Measurements from ENCODE around the gene UAP1. TPM values are rescaled to one million over a fixed set of nuclear protein-coding genes. Genes with fewer than 3 reads are reported as not detected.
A peak's percentile ranks its signal among the peaks of the same experiment; 100 is the strongest.

UAP1 gene
- total and polyA plus RNA-seq, 2 donors: 21.9 to 56.3 TPM

DNA sequence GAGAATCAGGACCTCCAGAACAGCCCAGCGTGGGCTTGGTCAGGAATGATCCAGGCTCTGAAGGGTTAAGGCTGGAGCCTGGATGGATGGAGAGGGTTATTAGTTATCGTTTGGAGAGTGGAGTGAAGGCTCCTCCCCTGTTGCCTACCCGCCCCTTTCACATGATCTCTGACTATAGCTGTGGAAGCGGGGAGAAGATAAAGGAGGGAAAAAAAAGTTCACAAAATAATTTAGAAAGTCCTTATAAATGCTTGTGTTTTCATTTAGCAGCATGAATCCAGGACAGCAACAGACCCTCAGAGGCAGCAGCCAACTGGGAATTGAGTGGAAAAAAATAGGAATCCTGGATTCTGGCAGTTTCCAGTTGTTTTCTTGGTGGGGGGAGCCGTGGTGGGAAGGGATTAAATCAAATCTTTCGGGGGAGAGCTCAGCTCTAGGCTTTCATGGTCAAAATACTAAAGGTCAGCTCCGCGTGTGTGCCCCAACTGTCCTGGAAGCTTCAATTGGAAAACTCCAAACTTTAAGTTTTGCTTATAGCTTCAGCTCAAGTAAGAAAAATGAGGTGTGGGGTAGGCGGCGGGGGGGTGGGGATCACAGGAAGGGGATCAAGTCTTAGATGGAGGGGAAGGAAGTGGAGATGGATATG is 70.1 kb downstream of the UAP1 start:
- DNase-seq (ENCODE audit: low read depth in 6 of 9, low spot score in 9 of 9): no peak
- H3K9me3 ChIP-seq (ENCODE audit: control insufficient read depth in 2 of 2, insufficient read depth in 1 of 2, low read length in 1 of 2): no peaks in the 10 kb centered on the region
- no peaks in the 10 kb centered on the region for H3K27me3 ChIP-seq (ENCODE audit: control insufficient read depth in 2 of 2, insufficient read depth in 1 of 2, low read length in 1 of 2)
- no peak overlapping the region for H3K4me3 ChIP-seq (ENCODE audit: low read length in 2 of 2)
- peak overlapping the region in 1 of 2 donors; percentile 37 for H3K27ac ChIP-seq (ENCODE audit: low read depth in 1 of 2, low read length in 1 of 2)
- H3K36me3 ChIP-seq (ENCODE audit: control insufficient read depth in 2 of 2, insufficient read depth in 2 of 2, low read length in 1 of 2): no peaks in the 10 kb centered on the region
- H3K4me1 ChIP-seq (ENCODE audit: control insufficient read depth in 2 of 2, insufficient read depth in 2 of 2, low read length in 2 of 2): no peaks in the 10 kb centered on the region
- 85% methylated on average over 10 of the region's 10 CpGs for WGBS

DNA sequence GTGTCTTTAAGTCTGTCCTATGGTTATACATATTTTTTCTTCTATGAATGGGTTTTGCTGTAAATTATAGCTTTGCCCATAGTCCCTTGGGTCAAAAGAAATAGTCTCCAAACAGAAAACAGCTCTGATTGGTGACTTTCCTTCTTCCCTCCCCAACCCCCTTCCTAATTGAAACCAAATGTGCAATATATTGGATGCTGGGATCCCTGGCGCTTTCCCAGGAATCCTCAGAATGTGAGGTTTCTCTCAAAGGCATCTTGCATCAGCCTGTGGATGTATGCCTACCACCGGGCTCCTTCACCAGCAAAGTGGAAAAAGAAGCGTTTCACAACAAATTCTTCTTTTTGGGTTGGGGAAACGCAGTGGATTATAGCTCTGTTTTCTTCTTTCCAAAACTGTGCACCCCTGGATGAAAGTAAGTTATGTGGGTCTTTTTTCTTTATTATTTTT is 70.7 kb downstream of the UAP1 start, which contains the start of gene DDR2:
TSS of gene DDR2 (plus strand) at position 248 of the 450 bp plus-strand sequence. CDS start 86,600 bp downstream, outside the sequence.
- Histone ChIP-seq H3K4me1 (ENCODE audit: control insufficient read depth in 2 of 2, insufficient read depth in 2 of 2, low read length in 2 of 2) (no peaks in the 10 kb centered on the region), H3K27me3 (ENCODE audit: control insufficient read depth in 2 of 2, insufficient read depth in 1 of 2, low read length in 1 of 2) (no peaks in the 10 kb centered on the region), H3K4me3 (ENCODE audit: low read length in 2 of 2) (no peak within 1 kb of the TSS), H3K27ac (ENCODE audit: low read depth in 1 of 2, low read length in 1 of 2) (peak within 1 kb of the TSS in 1 of 2 donors; percentile 37), H3K36me3 (ENCODE audit: control insufficient read depth in 2 of 2, insufficient read depth in 2 of 2, low read length in 1 of 2) (no peaks in the 10 kb centered on the region), H3K9me3 (ENCODE audit: control insufficient read depth in 2 of 2, insufficient read depth in 1 of 2, low read length in 1 of 2) (no peaks in the 10 kb centered on the region)
- 90% methylated on average over 4 of the region's 4 CpGs for WGBS
- no peak for DNase-seq (ENCODE audit: low read depth in 6 of 9, low spot score in 9 of 9)

DNA sequence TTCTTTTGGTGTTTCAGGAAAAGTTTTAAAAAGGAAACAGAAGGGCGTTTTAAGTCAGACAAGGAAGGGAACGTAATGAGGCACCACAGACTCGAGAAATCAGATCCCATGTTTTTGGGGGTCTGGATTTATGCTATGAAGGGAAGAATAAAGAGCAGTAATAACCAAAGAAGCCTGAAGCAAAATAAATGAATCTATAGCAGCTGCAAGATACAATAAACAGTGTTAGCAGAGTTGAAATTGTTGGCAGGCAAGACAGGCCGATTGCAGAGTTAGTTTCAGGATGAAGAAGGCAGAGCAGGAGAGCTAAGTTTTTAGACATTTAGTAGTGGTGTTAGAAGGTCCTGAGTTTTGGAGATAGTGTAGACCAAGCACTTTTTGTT is 71.2 kb downstream of the UAP1 start:
- Histone ChIP-seq H3K4me3 (ENCODE audit: low read length in 2 of 2) (no peak overlapping the region), H3K27ac (ENCODE audit: low read depth in 1 of 2, low read length in 1 of 2) (no peak overlapping the region), H3K4me1 (ENCODE audit: control insufficient read depth in 2 of 2, insufficient read depth in 2 of 2, low read length in 2 of 2) (no peaks in the 10 kb centered on the region), H3K36me3 (ENCODE audit: control insufficient read depth in 2 of 2, insufficient read depth in 2 of 2, low read length in 1 of 2) (no peaks in the 10 kb centered on the region), H3K27me3 (ENCODE audit: control insufficient read depth in 2 of 2, insufficient read depth in 1 of 2, low read length in 1 of 2) (no peaks in the 10 kb centered on the region), H3K9me3 (ENCODE audit: control insufficient read depth in 2 of 2, insufficient read depth in 1 of 2, low read length in 1 of 2) (no peaks in the 10 kb centered on the region)
- DNase-seq (ENCODE audit: low read depth in 6 of 9, low spot score in 9 of 9): no peak
- WGBS: 87% methylated on average over 4 of the region's 4 CpGs

DNA sequence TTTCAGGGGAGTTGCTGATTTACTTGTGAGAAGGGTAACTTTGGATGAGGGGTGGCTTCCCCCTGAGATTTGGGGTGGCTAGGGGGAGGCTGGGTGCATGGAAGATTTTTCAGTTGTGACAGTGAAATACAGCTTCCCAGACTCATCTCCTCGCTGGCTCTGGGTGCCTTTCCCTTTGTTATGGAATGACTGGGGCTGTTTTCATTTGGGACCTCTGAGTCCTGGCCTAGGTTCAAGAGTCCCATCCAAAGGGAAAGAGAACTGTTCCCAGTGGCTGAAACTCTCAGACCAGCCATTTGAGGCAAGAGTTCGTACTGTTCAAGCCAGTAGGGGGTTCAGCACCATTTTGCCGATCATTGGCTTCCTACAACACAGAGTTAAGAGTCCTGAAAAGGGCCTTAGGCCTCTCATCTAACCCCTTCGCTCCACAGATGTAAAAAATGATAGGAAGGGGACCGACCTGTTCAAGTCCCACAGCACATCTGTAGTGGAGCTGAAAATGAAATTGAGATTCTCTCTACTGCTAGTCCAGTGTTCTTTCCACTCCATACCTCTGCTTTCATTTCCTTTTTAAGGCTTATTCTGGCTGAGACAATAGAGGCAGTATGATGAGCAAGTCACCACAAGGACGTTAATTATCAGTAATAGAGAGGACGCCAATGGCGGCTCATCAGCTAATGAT is 71.7 kb downstream of the UAP1 start:
- Histone ChIP-seq H3K4me1 (ENCODE audit: control insufficient read depth in 2 of 2, insufficient read depth in 2 of 2, low read length in 2 of 2) (no peaks in the 10 kb centered on the region), H3K9me3 (ENCODE audit: control insufficient read depth in 2 of 2, insufficient read depth in 1 of 2, low read length in 1 of 2) (no peaks in the 10 kb centered on the region), H3K36me3 (ENCODE audit: control insufficient read depth in 2 of 2, insufficient read depth in 2 of 2, low read length in 1 of 2) (no peaks in the 10 kb centered on the region), H3K27me3 (ENCODE audit: control insufficient read depth in 2 of 2, insufficient read depth in 1 of 2, low read length in 1 of 2) (no peaks in the 10 kb centered on the region), H3K4me3 (ENCODE audit: low read length in 2 of 2) (no peak overlapping the region), H3K27ac (ENCODE audit: low read depth in 1 of 2, low read length in 1 of 2) (no peak overlapping the region)
- DNase-seq (ENCODE audit: low read depth in 6 of 9, low spot score in 9 of 9): no peak
- 95% methylated on average over 8 of the region's 8 CpGs for WGBS

DNA sequence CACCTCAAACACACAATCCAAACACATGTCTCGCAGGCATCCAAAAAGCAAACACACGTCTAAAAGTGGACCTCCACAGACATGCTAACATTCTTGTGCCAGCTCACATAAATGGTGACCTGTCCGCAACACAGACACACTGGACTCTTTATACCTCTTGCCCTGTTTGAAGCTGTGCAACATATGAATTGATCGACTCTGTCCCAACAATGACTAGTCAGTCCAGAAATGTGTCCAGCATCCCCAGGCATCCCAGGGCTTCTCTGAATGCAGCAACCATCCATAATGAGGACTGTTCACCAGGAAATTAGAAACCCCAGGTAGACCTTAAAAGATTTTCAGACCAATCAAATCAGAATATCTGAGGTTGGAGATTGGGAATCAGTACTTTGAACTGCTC is 73.9 kb downstream of the UAP1 start:
- no peaks in the 10 kb centered on the region for H3K36me3 ChIP-seq (ENCODE audit: control insufficient read depth in 2 of 2, insufficient read depth in 2 of 2, low read length in 1 of 2)
- no peak overlapping the region for H3K27ac ChIP-seq (ENCODE audit: low read depth in 1 of 2, low read length in 1 of 2)
- no peaks in the 10 kb centered on the region for H3K27me3 ChIP-seq (ENCODE audit: control insufficient read depth in 2 of 2, insufficient read depth in 1 of 2, low read length in 1 of 2)
- 94% methylated on average over 4 of the region's 4 CpGs for WGBS
- no peak for DNase-seq (ENCODE audit: low read depth in 6 of 9, low spot score in 9 of 9)
- H3K9me3 ChIP-seq (ENCODE audit: control insufficient read depth in 2 of 2, insufficient read depth in 1 of 2, low read length in 1 of 2): no peaks in the 10 kb centered on the region
- no peak overlapping the region for H3K4me3 ChIP-seq (ENCODE audit: low read length in 2 of 2)
- H3K4me1 ChIP-seq (ENCODE audit: control insufficient read depth in 2 of 2, insufficient read depth in 2 of 2, low read length in 2 of 2): no peaks in the 10 kb centered on the region

DNA sequence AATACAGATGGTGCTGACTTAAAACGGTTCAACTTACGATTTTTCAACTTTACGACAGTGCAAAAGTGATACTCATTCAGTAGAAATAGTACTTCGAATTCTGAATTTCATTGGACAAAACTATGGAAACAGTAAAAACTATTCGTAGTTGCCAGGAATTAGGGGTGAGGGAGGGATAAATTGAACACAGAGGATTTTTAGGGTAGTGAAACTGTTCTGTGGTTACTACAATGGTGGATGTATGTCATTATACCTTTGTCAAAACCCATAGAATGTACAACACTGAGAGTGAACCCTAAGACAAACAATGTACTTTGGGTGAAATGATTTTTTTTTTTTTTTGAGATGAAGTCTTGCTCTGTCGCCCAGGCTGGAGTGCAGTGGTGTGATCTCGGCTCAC is 78.2 kb downstream of the UAP1 start:
- no peaks in the 10 kb centered on the region for H3K27me3 ChIP-seq (ENCODE audit: control insufficient read depth in 2 of 2, insufficient read depth in 1 of 2, low read length in 1 of 2)
- H3K4me3 ChIP-seq (ENCODE audit: low read length in 2 of 2): no peak overlapping the region
- H3K9me3 ChIP-seq (ENCODE audit: control insufficient read depth in 2 of 2, insufficient read depth in 1 of 2, low read length in 1 of 2): no peaks in the 10 kb centered on the region
- H3K4me1 ChIP-seq (ENCODE audit: control insufficient read depth in 2 of 2, insufficient read depth in 2 of 2, low read length in 2 of 2): no peaks in the 10 kb centered on the region
- H3K36me3 ChIP-seq (ENCODE audit: control insufficient read depth in 2 of 2, insufficient read depth in 2 of 2, low read length in 1 of 2): no peaks in the 10 kb centered on the region
- DNase-seq (ENCODE audit: low read depth in 6 of 9, low spot score in 9 of 9): no peak
- WGBS: 96% methylated on average over 7 of the region's 7 CpGs
- H3K27ac ChIP-seq (ENCODE audit: low read depth in 1 of 2, low read length in 1 of 2): no peak overlapping the region

DNA sequence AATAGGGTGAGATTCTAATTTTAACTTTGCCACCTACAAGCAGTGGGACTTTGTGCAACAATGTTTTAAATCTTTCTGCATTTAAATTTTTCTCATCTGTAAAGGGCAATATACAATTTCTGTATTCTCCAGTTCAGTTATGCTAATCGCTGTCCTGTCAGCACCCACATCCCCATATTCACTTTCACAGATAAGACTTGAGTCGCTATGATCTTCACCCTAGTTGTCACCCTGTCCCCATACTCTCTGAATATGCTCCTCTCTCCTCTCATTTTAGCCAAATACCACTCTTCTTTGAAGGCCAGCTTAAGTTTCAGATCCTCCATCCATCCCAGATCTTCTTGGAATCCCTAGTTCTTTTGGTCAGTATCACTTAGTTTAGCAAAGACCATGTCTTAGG is 79.6 kb downstream of the UAP1 start:
- no peaks in the 10 kb centered on the region for H3K36me3 ChIP-seq (ENCODE audit: control insufficient read depth in 2 of 2, insufficient read depth in 2 of 2, low read length in 1 of 2)
- H3K9me3 ChIP-seq (ENCODE audit: control insufficient read depth in 2 of 2, insufficient read depth in 1 of 2, low read length in 1 of 2): no peaks in the 10 kb centered on the region
- no peaks in the 10 kb centered on the region for H3K4me1 ChIP-seq (ENCODE audit: control insufficient read depth in 2 of 2, insufficient read depth in 2 of 2, low read length in 2 of 2)
- no peak overlapping the region for H3K27ac ChIP-seq (ENCODE audit: low read depth in 1 of 2, low read length in 1 of 2)
- no peaks in the 10 kb centered on the region for H3K27me3 ChIP-seq (ENCODE audit: control insufficient read depth in 2 of 2, insufficient read depth in 1 of 2, low read length in 1 of 2)
- DNase-seq (ENCODE audit: low read depth in 6 of 9, low spot score in 9 of 9): no peak
- WGBS: 97% methylated on average over 2 of the region's 2 CpGs
- no peak overlapping the region for H3K4me3 ChIP-seq (ENCODE audit: low read length in 2 of 2)

DNA sequence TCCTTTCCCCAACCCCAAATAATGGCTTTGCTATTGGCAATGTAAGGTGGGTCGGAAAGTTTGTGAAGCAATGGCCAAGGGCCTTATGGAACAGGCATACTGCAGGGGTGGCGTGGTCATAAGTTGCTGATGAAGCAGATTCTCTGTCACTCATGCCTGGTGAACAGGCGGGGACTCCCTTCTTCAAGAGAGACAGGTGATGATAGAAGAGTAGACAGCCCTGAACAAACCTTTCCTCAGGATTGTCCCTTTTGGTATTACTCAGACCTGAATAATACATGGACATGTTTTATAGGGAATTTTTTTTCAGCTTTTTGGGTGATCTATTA is 83.4 kb downstream of the UAP1 start:
- H3K27ac ChIP-seq (ENCODE audit: low read depth in 1 of 2, low read length in 1 of 2): no peak overlapping the region
- H3K36me3 ChIP-seq (ENCODE audit: control insufficient read depth in 2 of 2, insufficient read depth in 2 of 2, low read length in 1 of 2): no peaks in the 10 kb centered on the region
- H3K4me1 ChIP-seq (ENCODE audit: control insufficient read depth in 2 of 2, insufficient read depth in 2 of 2, low read length in 2 of 2): no peaks in the 10 kb centered on the region
- H3K4me3 ChIP-seq (ENCODE audit: low read length in 2 of 2): no peak overlapping the region
- no peak for DNase-seq (ENCODE audit: low read depth in 6 of 9, low spot score in 9 of 9)
- H3K27me3 ChIP-seq (ENCODE audit: control insufficient read depth in 2 of 2, insufficient read depth in 1 of 2, low read length in 1 of 2): no peaks in the 10 kb centered on the region
- 96% methylated on average over 3 of the region's 3 CpGs for WGBS
- H3K9me3 ChIP-seq (ENCODE audit: control insufficient read depth in 2 of 2, insufficient read depth in 1 of 2, low read length in 1 of 2): no peaks in the 10 kb centered on the region

DNA sequence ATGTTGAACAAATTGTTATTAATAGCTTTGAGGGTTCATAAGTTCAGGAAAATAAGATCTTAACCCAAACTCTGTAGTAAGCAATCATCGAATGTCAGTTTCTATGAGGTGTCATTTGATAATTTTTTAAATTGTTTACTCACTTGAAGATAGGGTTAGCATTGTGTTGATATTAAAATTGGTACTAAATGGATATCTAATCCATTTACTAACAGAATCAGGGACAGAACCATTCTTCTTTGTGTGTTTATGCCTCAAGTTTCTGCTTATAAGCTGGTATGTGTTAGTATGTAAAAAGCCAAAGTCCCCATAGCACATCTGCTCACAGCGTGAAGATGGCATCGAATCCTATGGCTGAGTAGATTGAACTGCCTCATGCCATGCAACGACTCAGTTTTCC is 84.1 kb downstream of the UAP1 start:
- Histone ChIP-seq H3K36me3 (ENCODE audit: control insufficient read depth in 2 of 2, insufficient read depth in 2 of 2, low read length in 1 of 2) (no peaks in the 10 kb centered on the region), H3K4me3 (ENCODE audit: low read length in 2 of 2) (no peak overlapping the region), H3K27me3 (ENCODE audit: control insufficient read depth in 2 of 2, insufficient read depth in 1 of 2, low read length in 1 of 2) (no peaks in the 10 kb centered on the region), H3K9me3 (ENCODE audit: control insufficient read depth in 2 of 2, insufficient read depth in 1 of 2, low read length in 1 of 2) (no peaks in the 10 kb centered on the region), H3K4me1 (ENCODE audit: control insufficient read depth in 2 of 2, insufficient read depth in 2 of 2, low read length in 2 of 2) (no peaks in the 10 kb centered on the region), H3K27ac (ENCODE audit: low read depth in 1 of 2, low read length in 1 of 2) (no peak overlapping the region)
- no peak for DNase-seq (ENCODE audit: low read depth in 6 of 9, low spot score in 9 of 9)
- 92% methylated on average over 4 of the region's 4 CpGs for WGBS
